ENCODE results near the gene SELENOT. TPM values are rescaled to one million over a fixed set of nuclear protein-coding genes. Genes with fewer than 3 reads are reported as not detected.
A peak's percentile ranks its signal among the peaks of the same experiment; 100 is the strongest.

Gene SELENOT
- total and polyA plus RNA-seq, 2 of the 8 experiments (the other 6 are each of a cell fraction or from before 2014, with no cell fraction given) = 79.0 to 290 TPM

- TF ChIP-seq NANOG (IDR thresholded peaks at IDR 0.05; ENCODE audit: insufficient read depth, low read depth, low read length, poor library complexity, severe bottlenecking) = no peak
- TF ChIP-seq ZNF274 (IDR thresholded peaks at IDR 0.05; ENCODE audit: borderline replicate concordance, extremely low read depth, low read length) = no peak
- peak; percentile 98 to 99 for TF ChIP-seq POLR2A (IDR thresholded peaks at IDR 0.05; ENCODE audit: control extremely low read depth in 1 of 2, low read depth in 2 of 2, low read length in 2 of 2)
- TF ChIP-seq EZH2 (IDR thresholded peaks at IDR 0.05; ENCODE audit: low read depth, low read length, severe bottlenecking) = no peak
- TF ChIP-seq MAFK (IDR thresholded peaks at IDR 0.05; ENCODE audit: low read depth, low read length) = no peak
- no peak for TF ChIP-seq RNF2 (IDR thresholded peaks at IDR 0.05; ENCODE audit: borderline replicate concordance, low read depth, low read length, missing control alignments, poor library complexity, severe bottlenecking)
- no peak for TF ChIP-seq EGR1 (IDR thresholded peaks at IDR 0.05; ENCODE audit: borderline replicate concordance, low read depth, low read length)
- TF ChIP-seq CTBP2 (IDR thresholded peaks at IDR 0.05; ENCODE audit: borderline replicate concordance, insufficient read depth, insufficient read length, low read length) = no peak
- no peak for TF ChIP-seq BCL11A (IDR thresholded peaks at IDR 0.05; ENCODE audit: low read depth in 2 of 2, low read length in 2 of 2)
- peak; percentile 99 for TF ChIP-seq ASH2L (IDR thresholded peaks at IDR 0.05; ENCODE audit: low read length)
- TF ChIP-seq RXRA (IDR thresholded peaks at IDR 0.05; ENCODE audit: insufficient read depth, low read depth, low read length) = no peak
- TF ChIP-seq KDM4A (IDR thresholded peaks at IDR 0.05; ENCODE audit: low read depth, low read length, severe bottlenecking) = peak; percentile 44
- no peak for TF ChIP-seq HDAC6 (IDR thresholded peaks at IDR 0.05; ENCODE audit: low read depth, low read length)
- no peak for TF ChIP-seq USF2 (IDR thresholded peaks at IDR 0.05; ENCODE audit: low read length)
- TF ChIP-seq SIRT6 (IDR thresholded peaks at IDR 0.05; ENCODE audit: low read length) = no peak
- TF ChIP-seq NRF1 (IDR thresholded peaks at IDR 0.05; ENCODE audit: low read depth, low read length) = peak; percentile 89
- TF ChIP-seq RAD21 (IDR thresholded peaks at IDR 0.05 in 1 of 2, conservative IDR thresholded peaks at IDR 0.05 in 1 of 2; ENCODE audit: low read depth in 2 of 2, low read length in 2 of 2) = no peak; a peak in 1 of 4 replicates
- TF ChIP-seq PHF8 (conservative IDR thresholded peaks at IDR 0.05; ENCODE audit: low read depth, low read length) = peak; percentile 99
- 0 out of 4 replicates have a peak, but pooled peaks of 1 of the 3 experiments have one; percentile 5 for TF ChIP-seq CTCF (IDR thresholded peaks at IDR 0.05; ENCODE audit: control extremely low read depth in 1 of 3, insufficient read depth in 1 of 3, low read depth in 1 of 3, low read length in 3 of 3)
These were observed at the start of gene SELENOT (continued) for GRCh38 chr3:150603153-150603979.
